WTC11 (cell line): ENCODE measurements around the gene ISY1.

ENCODE experiments used
- IRF2 ChIP-seq: sonication (generic); formaldehyde crosslinking; IDR thresholded peaks from 2 replicates; pipeline ENCODE4 v1.8.0; 2022; ENCODE audit warnings: low read depth, missing genetic modification reagents, borderline replicate concordance
- JUN ChIP-seq: sonication (generic); formaldehyde crosslinking; IDR thresholded peaks from 2 replicates; pipeline ENCODE4 v1.8.0; 2023; ENCODE audit warnings: mild to moderate bottlenecking, missing genetic modification reagents
- TF ChIP-seq, protein P1 (sequence below): sonication (generic); formaldehyde crosslinking; conservative IDR thresholded peaks from 2 replicates; pipeline ENCODE4 v1.8.1; 2022; ENCODE audit warnings: mild to moderate bottlenecking, missing genetic modification reagents
- TF ChIP-seq, protein P2 (sequence below): sonication (generic); formaldehyde crosslinking; IDR thresholded peaks from 2 replicates; pipeline ENCODE4 v1.8.0; 2022; ENCODE audit warnings: mild to moderate bottlenecking, missing genetic modification reagents
- TF ChIP-seq, protein P3 (sequence below): fragments of 200-600 bp; IDR thresholded peaks from 2 replicates; pipeline ENCODE4 v1.8.0; 2022; ENCODE audit warnings: antibody characterized with exemption

DNA sequence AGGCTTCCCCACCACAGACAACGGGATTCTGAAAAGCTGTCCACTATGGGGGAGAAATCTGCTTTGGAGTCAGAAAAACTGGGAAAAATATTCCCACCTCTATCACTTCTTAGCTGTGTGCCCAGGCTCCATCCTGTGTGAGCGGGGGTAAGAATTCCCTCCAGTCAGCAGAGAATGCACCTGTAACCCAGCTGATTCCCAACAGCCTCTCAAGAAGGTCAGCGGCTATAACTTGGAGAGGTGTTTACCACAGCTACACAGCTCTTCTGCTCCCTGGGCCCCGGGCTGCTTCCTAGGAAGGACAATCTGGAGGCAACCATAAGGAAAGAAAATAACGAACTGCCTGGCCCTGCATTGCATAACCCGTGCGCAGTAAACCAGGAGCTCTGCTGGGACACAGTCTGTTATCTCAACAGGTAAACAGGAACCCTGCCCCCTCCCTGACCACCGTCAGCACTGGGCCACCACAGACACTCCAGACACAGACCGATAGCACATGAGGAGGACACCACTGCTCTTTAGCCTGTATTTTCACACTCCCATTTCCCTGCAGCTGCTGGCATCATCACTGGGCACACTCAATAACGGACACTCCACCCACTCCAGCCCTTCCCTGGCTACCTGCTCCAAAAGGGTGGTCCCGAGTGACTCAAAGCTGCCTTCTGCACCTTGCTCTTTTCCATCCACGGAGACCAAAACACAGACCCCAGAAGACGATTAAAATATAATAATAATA is 41.3 kb downstream of the ISY1 start:
- TF ChIP-seq, protein P1, sequence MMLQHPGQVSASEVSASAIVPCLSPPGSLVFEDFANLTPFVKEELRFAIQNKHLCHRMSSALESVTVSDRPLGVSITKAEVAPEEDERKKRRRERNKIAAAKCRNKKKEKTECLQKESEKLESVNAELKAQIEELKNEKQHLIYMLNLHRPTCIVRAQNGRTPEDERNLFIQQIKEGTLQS (CRISPR knock-in tag): no peak
- TF ChIP-seq JUN (CRISPR knock-in tag): no peak
- TF ChIP-seq, protein P2, sequence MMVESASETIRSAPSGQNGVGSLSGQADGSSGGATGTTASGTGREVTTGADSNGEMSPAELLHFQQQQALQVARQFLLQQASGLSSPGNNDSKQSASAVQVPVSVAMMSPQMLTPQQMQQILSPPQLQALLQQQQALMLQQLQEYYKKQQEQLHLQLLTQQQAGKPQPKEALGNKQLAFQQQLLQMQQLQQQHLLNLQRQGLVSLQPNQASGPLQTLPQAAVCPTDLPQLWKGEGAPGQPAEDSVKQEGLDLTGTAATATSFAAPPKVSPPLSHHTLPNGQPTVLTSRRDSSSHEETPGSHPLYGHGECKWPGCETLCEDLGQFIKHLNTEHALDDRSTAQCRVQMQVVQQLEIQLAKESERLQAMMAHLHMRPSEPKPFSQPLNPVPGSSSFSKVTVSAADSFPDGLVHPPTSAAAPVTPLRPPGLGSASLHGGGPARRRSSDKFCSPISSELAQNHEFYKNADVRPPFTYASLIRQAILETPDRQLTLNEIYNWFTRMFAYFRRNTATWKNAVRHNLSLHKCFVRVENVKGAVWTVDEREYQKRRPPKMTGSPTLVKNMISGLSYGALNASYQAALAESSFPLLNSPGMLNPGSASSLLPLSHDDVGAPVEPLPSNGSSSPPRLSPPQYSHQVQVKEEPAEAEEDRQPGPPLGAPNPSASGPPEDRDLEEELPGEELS: no peak
- TF ChIP-seq IRF2 (CRISPR knock-in tag): no peak
- TF ChIP-seq, protein P3, sequence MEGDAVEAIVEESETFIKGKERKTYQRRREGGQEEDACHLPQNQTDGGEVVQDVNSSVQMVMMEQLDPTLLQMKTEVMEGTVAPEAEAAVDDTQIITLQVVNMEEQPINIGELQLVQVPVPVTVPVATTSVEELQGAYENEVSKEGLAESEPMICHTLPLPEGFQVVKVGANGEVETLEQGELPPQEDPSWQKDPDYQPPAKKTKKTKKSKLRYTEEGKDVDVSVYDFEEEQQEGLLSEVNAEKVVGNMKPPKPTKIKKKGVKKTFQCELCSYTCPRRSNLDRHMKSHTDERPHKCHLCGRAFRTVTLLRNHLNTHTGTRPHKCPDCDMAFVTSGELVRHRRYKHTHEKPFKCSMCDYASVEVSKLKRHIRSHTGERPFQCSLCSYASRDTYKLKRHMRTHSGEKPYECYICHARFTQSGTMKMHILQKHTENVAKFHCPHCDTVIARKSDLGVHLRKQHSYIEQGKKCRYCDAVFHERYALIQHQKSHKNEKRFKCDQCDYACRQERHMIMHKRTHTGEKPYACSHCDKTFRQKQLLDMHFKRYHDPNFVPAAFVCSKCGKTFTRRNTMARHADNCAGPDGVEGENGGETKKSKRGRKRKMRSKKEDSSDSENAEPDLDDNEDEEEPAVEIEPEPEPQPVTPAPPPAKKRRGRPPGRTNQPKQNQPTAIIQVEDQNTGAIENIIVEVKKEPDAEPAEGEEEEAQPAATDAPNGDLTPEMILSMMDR: no peak
